Measurements from ENCODE around the gene ABCA2.

The ABCA2 gene

GRCh38 chr9:136980669-136981478, 47.2 kb downstream of the ABCA2 start:
- no peak for DNase-seq (ENCODE audit: low spot score)

GRCh38 chr9:136979769-136980587, 48.1 kb downstream of the ABCA2 start:
- DNase-seq (ENCODE audit: low spot score) = no peak

- DNase-seq (ENCODE audit: low spot score) = no peak
Measured at GRCh38 chr9:136978865-136979544, 49.0 kb downstream of the ABCA2 start.

- peak; percentile 35 for DNase-seq (ENCODE audit: low spot score)
Measured at GRCh38 chr9:136978073-136978864, 49.8 kb downstream of the ABCA2 start.

- DNase-seq (ENCODE audit: low spot score) = no peak
Measured at GRCh38 chr9:136977649-136978072, 50.4 kb downstream of the ABCA2 start.

GRCh38 chr9:136977223-136977622, 50.8 kb downstream of the ABCA2 start, which contains the start of gene PTGDS:
TSS of gene PTGDS (plus strand) at chr9:136977504. CDS start at chr9:136977579, 75 bp downstream.
- no peak for DNase-seq (ENCODE audit: low spot score)

- no peak for DNase-seq (ENCODE audit: low spot score)
Measured at GRCh38 chr9:136975644-136976043, 52.4 kb downstream of the ABCA2 start.

GRCh38 chr9:136974817-136975535, 53.1 kb downstream of the ABCA2 start:
- no peak for DNase-seq (ENCODE audit: low spot score)

- no peak for DNase-seq (ENCODE audit: low spot score)
Measured at GRCh38 chr9:136973618-136974617, 54.1 kb downstream of the ABCA2 start.

- no peak for DNase-seq (ENCODE audit: low spot score)
Measured at GRCh38 chr9:136972743-136973142, 55.3 kb downstream of the ABCA2 start.

- no peak for DNase-seq (ENCODE audit: low spot score)
Measured at GRCh38 chr9:136972335-136972734, 55.7 kb downstream of the ABCA2 start.

- no peak for DNase-seq (ENCODE audit: low spot score)
Measured at GRCh38 chr9:136971746-136972145, 56.3 kb downstream of the ABCA2 start.

GRCh38 chr9:136970361-136970760, 57.7 kb downstream of the ABCA2 start:
- no peak for DNase-seq (ENCODE audit: low spot score)

GRCh38 chr9:136969774-136970173, 58.3 kb downstream of the ABCA2 start:
- DNase-seq (ENCODE audit: low spot score) = no peak

GRCh38 chr9:136969150-136969549, 58.9 kb downstream of the ABCA2 start:
- DNase-seq (ENCODE audit: low spot score) = no peak

- no peak for DNase-seq (ENCODE audit: low spot score)
Measured at GRCh38 chr9:136968333-136969127, 59.5 kb downstream of the ABCA2 start.

- no peak for DNase-seq (ENCODE audit: low spot score)
Measured at GRCh38 chr9:136965771-136966484, 62.1 kb downstream of the ABCA2 start.

- no peak for DNase-seq (ENCODE audit: low spot score)
Measured at GRCh38 chr9:136964833-136965422, 63.1 kb downstream of the ABCA2 start.

Data from RKO (cell line).